Pancreas (tissue), 10 donors: ENCODE measurements around the gene VSIR. TPM values are rescaled to one million over a fixed set of nuclear protein-coding genes. Genes with fewer than 3 reads are reported as not detected.

ENCODE experiments used
- ATAC-seq, 4 donors: fragments of 200-7000 bp; cut with Tn5 transposase; one replicate each; pipeline versions ENCODE4 v1.8.0 to v1.9.1; 2020; ENCODE audit warnings: mild to moderate bottlenecking in 4 of 4, moderate library complexity in 4 of 4
- DNase-seq, 6 donors: peaks; one replicate each; pipeline ENCODE4 v3.0.0-alpha.2; 2020
- FAIRE-seq: peaks from 2 replicates; lab custom pipeline; 2012; peaks lifted over from hg19 to GRCh38; lab: Jason Lieb, UNC
- H3K27ac ChIP-seq, 4 donors: fragments of 200-600 bp; sonication (generic); 1 replicate in 3 of 4; 2 replicates in 1 of 4; pipeline versions ENCODE4 v1.5.0 to v1.8.0; 2020
- H3K27me3 ChIP-seq, 4 donors: fragments of 200-600 bp; one replicate each; pipeline ENCODE4 v1.8.0; 2021
- H3K36me3 ChIP-seq, 3 donors: fragments of 200-600 bp; sonication (generic) in 1 of 3; one replicate each; pipeline versions ENCODE4 v1.5.0 to v1.8.0; 2020 to 2021
- H3K4me1 ChIP-seq, 3 donors: fragments of 200-600 bp; one replicate each; pipeline ENCODE4 v1.8.0; 2021
- H3K4me3 ChIP-seq, 4 donors: fragments of 200-600 bp; sonication (generic) in 2 of 4; one replicate each; pipeline versions ENCODE4 v1.5.0 to v1.8.0; 2020 to 2021
- H3K9me3 ChIP-seq, 4 donors: fragments of 200-600 bp; one replicate each; pipeline ENCODE4 v1.8.0; 2021
- CTCF ChIP-seq, 4 donors: fragments of 200-600 bp; sonication (generic) in 3 of 4; IDR thresholded peaks; one replicate each; pipeline versions ENCODE4 v1.5.0 to v1.8.0; 2021; ENCODE audit warnings: antibody characterized with exemption in 4 of 4
- WGBS, 2 donors: extraction: QIAGEN DNeasy Blood & Tissue Kit; methylation state at CpG; one replicate each; pipeline ENCODE4 v1.1.7; 2013; 5-methylcytosine and 5-hydroxymethylcytosine counted together
- intact Hi-C, 3 donors: fragments of 100-400 bp; cut with DNase I; formaldehyde crosslinking; loops; one replicate each; pipeline versions ENCODE4 v1.11.1 to v1.14.2; 2022
- polyA plus RNA-seq, 2 donors: library from polyadenylated mRNA; stranded (reverse); fragments of 200-250 nt; gene quantifications; one replicate each; pipeline ENCODE4 v1.2.3, GENCODE V29; 2013
- total RNA-seq, 6 donors: library from RNA; stranded (reverse); fragmentation: NEBNext Ultra II Directional in 4 of 6; extraction: Animal tissue kit (Norgen Biotek cat#: 25700) in 4 of 6; gene quantifications; one replicate each; pipeline versions ENCODE4 v1.2.1 to v1.2.4, GENCODE V29; 2021 to 2023
- donor health status: healthy with polysubstance abuse.
- donor health status: DM: no; HTN: no; CAD: no; lungs with moderate emphysema.
- donor health status: DM: no; HTN: no; CAD: no.
- donor health status: control.
- donor health status: control.
- donor health status: Bipolar disorder and iron deficiency.
- donor health status: DM: yes; HTN: yes; CAD: no.
- donor health status: DM: no; HTN: no; CAD: no.
- donor health status: DM: no; HTN: no; CAD: no.
- donor health status: DM: yes; HTN: yes; CAD: no.

Gene VSIR
- total and polyA plus RNA-seq, 8 donors: 3.7 to 27.6 (median 9.3) TPM

DNA sequence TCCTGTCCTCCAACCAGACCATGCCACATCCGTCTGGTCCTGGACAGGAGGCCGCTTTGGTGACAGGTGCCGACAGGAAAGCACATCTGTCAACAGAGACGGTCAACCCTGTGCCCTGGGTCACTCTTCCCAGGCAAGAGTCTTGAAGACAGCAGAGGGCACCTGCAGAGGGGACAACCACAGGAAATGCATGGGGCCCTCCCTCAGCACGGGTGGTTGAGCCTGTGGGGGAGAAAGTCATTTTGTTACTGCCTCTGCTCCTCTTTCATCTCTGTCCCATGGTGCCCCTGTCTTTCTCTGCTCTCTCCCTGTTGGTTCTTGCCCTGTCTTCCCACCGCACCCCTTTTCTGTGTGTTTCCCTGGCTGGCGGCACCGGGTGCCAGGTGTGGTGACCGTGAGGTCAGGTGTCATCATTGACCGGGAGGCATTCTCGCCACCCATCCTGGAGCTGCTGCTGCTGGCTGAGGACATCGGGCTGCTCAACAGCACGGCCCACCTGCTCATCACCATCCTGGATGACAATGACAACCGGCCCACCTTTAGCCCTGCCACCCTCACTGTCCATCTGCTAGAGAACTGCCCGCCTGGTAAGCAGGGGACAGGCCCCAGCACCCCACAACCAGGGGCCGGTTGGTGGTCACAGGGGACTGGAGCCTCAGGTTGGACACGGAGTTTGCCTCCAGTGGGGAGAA lies 17.6 kb upstream of the VSIR start:
- TF ChIP-seq CTCF (IDR thresholded peaks at IDR 0.05): no peak
- no peaks in the 10 kb centered on the region for H3K36me3 ChIP-seq
- intact Hi-C loops: no loop called here
- 71 to 80% methylated on average over 16 to 17 of the region's 17 CpGs for WGBS, 2 donors
- FAIRE-seq (no peak), ATAC-seq (no peak), DNase-seq (no peak)
- no peaks in the 10 kb centered on the region for H3K9me3 ChIP-seq
- no peaks in the 10 kb centered on the region for H3K4me1 ChIP-seq
- no peak overlapping the region for H3K4me3 ChIP-seq
- no peak overlapping the region for H3K27ac ChIP-seq
- no peaks in the 10 kb centered on the region for H3K27me3 ChIP-seq

GRCh38 chr10:71789871-71790270 lies 16.6 kb upstream of the VSIR start:
- no peaks in the 10 kb centered on the region for H3K36me3 ChIP-seq
- no peak for TF ChIP-seq CTCF (IDR thresholded peaks at IDR 0.05)
- FAIRE-seq: no peak
- H3K27me3 ChIP-seq: no peaks in the 10 kb centered on the region
- no peak overlapping the region for H3K27ac ChIP-seq
- intact Hi-C loops: no loop called here
- H3K4me3 ChIP-seq: no peak overlapping the region
- DNase-seq: no peak
- 65 to 71% methylated on average over 10 of the region's 10 CpGs for WGBS, 2 donors
- H3K4me1 ChIP-seq: no peaks in the 10 kb centered on the region
- no peaks in the 10 kb centered on the region for H3K9me3 ChIP-seq
- ATAC-seq: no peak

- ATAC-seq (no peak), DNase-seq (no peak), FAIRE-seq (no peak)
- Histone ChIP-seq H3K4me3 (no peak overlapping the region), H3K36me3 (no peaks in the 10 kb centered on the region), H3K4me1 (no peaks in the 10 kb centered on the region), H3K9me3 (no peaks in the 10 kb centered on the region), H3K27me3 (no peaks in the 10 kb centered on the region), H3K27ac (no peak overlapping the region)
- intact Hi-C loops: no loop called here
- TF ChIP-seq CTCF (IDR thresholded peaks at IDR 0.05): no peak
- 70 to 74% methylated on average over 8 of the region's 8 CpGs for WGBS, 2 donors
These were observed 15.6 kb upstream of the VSIR start for GRCh38 chr10:71788954-71789353.

- no peak for TF ChIP-seq CTCF (IDR thresholded peaks at IDR 0.05)
- WGBS, 2 donors: 73 to 87% methylated on average over 18 of the region's 18 CpGs
- H3K9me3 ChIP-seq: no peaks in the 10 kb centered on the region
- ATAC-seq: no peak
- H3K27me3 ChIP-seq: no peaks in the 10 kb centered on the region
- H3K27ac ChIP-seq: no peak overlapping the region
- H3K36me3 ChIP-seq: no peaks in the 10 kb centered on the region
- no peaks in the 10 kb centered on the region for H3K4me1 ChIP-seq
- FAIRE-seq: no peak
- intact Hi-C loops: no loop called here
- DNase-seq: peak in 1 of 6 donors; percentile 29
- no peak overlapping the region for H3K4me3 ChIP-seq
These were observed 11.5 kb upstream of the VSIR start for GRCh38 chr10:71784679-71785272.
